Right lobe of liver (tissue), 4 donors: ENCODE results near the gene CPSF4.

ENCODE experiments used
- CTCF ChIP-seq, 4 donors: fragments of 200-600 bp in 3 of 4; fragments of 450-650 bp in 1 of 4; IDR thresholded peaks; one replicate each; pipeline versions ENCODE4 v1.5.1 to v1.8.0; 2016 to 2022; ENCODE audit warnings: antibody characterized with exemption in 4 of 4, mild to moderate bottlenecking in 2 of 4
- POLR2A ChIP-seq: fragments of 450-650 bp; IDR thresholded peaks from one replicate; pipeline ENCODE4 v1.6.1; 2017; ENCODE audit warnings: antibody characterized with exemption, mild to moderate bottlenecking
- donor health status: DM: no; HTN: no; CAD: no.
- donor health status: DM: no; HTN: no; CAD: no.
- donor health status: DM: no; HTN: yes; CAD: no.

DNA sequence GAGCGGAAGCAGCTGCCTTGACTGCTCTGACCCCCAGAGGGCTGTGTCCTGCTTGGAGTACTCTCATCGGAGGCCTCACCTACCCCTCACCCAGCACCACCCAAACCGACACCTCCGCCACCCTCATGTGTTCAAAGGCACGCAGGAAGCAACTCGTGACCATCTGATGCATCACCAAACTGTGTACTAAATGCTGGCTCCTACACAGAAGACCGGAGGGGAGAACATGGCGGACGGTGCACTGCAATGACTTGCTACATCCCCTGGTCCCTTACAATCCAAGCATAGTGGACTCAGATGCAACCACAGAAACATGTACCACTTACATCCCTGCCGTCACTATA, 33.8 kb upstream of the CPSF4 start:
- TF ChIP-seq POLR2A: no peak
- no peak for TF ChIP-seq CTCF (IDR thresholded peaks at IDR 0.05)
